Duodenal mucosa (tissue), 2 donors: ENCODE measurements around the gene TARS1.
"Not testable (repeated sequence)": the region's sequence is repeated elsewhere in the genome, so short reads cannot be mapped to it uniquely, and the experiment has no call there.

Experiments
- H3K27ac ChIP-seq: one replicate; pipeline ENCODE4 v1.7.0; 2013; ENCODE audit warnings: low read depth, low read length
- H3K27me3 ChIP-seq, 2 donors: one replicate each; pipeline ENCODE4 v1.7.0; 2013; ENCODE audit warnings: low read length in 2 of 2, control low read depth in 1 of 2; ENCODE audit not compliant: insufficient read depth in 2 of 2, control insufficient read depth in 1 of 2
- H3K36me3 ChIP-seq, 2 donors: one replicate each; pipeline ENCODE4 v1.7.0; 2013; ENCODE audit warnings: low read length in 2 of 2, control low read depth in 1 of 2; ENCODE audit not compliant: insufficient read depth in 2 of 2, control insufficient read depth in 1 of 2
- H3K4me1 ChIP-seq, 2 donors: one replicate each; pipeline ENCODE4 v1.7.0; 2013; ENCODE audit warnings: low read length in 2 of 2, control low read depth in 1 of 2; ENCODE audit not compliant: insufficient read depth in 2 of 2, control insufficient read depth in 1 of 2
- H3K4me3 ChIP-seq, 2 donors: one replicate each; pipeline ENCODE4 v1.7.0; 2013; ENCODE audit warnings: low read length in 2 of 2, low read depth in 1 of 2
- H3K9ac ChIP-seq, 2 donors: one replicate each; pipeline ENCODE4 v1.7.0; 2013; ENCODE audit warnings: low read length in 2 of 2, low read depth in 1 of 2
- H3K9me3 ChIP-seq, 2 donors: one replicate each; pipeline ENCODE4 v1.7.0; 2013; ENCODE audit warnings: low read length in 2 of 2, control low read depth in 1 of 2; ENCODE audit not compliant: control insufficient read depth in 1 of 2

Gene TARS1

GRCh38 chr5:33504570-33504969, 63.8 kb downstream of the TARS1 start:
- no peak overlapping the region for H3K4me3 ChIP-seq
- H3K27ac ChIP-seq, result no peak overlapping the region
- H3K27me3 ChIP-seq, result no peaks in the 10 kb centered on the region
- no peaks in the 10 kb centered on the region for H3K9me3 ChIP-seq
- no peak overlapping the region for H3K9ac ChIP-seq
- H3K4me1 ChIP-seq, result no peaks in the 10 kb centered on the region
- H3K36me3 ChIP-seq, result no peaks in the 10 kb centered on the region

DNA sequence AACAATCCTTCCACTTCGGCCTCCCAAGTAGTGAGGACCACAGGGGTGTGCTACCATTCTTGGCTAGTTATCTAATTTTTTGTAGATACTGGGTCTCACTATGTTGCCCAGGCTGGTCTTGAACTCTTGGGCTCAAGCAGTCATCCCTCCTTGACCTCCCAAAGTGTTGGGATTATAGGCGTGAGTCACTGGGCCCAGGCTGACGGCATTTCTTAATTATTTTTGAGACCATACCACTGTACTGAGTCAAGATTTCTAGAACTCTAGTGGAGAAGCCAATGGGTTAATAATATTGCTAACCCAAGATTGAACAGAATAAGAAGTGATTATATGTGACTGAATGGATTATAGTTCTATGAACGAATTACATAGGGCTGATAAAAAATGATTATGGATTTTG, 66.7 kb downstream of the TARS1 start:
- no peak overlapping the region for H3K4me3 ChIP-seq
- H3K36me3 ChIP-seq, result no peaks in the 10 kb centered on the region
- H3K9ac ChIP-seq, result no peak overlapping the region
- no peaks in the 10 kb centered on the region for H3K9me3 ChIP-seq
- no peak overlapping the region for H3K27ac ChIP-seq
- no peaks in the 10 kb centered on the region for H3K4me1 ChIP-seq
- no peaks in the 10 kb centered on the region for H3K27me3 ChIP-seq

GRCh38 chr5:33509036-33509435, 68.3 kb downstream of the TARS1 start:
- H3K36me3 ChIP-seq, result no peaks in the 10 kb centered on the region
- no peaks in the 10 kb centered on the region for H3K9me3 ChIP-seq
- H3K27me3 ChIP-seq, result no peaks in the 10 kb centered on the region
- no peak overlapping the region for H3K27ac ChIP-seq
- no peaks in the 10 kb centered on the region for H3K4me1 ChIP-seq
- H3K9ac ChIP-seq, result no peak overlapping the region
- H3K4me3 ChIP-seq, result no peak overlapping the region

GRCh38 chr5:33513462-33514185, 72.9 kb downstream of the TARS1 start:
- Histone ChIP-seq H3K4me1 (no peaks in the 10 kb centered on the region), H3K27me3 (no peaks in the 10 kb centered on the region), H3K4me3 (no peak overlapping the region), H3K9ac (no peak overlapping the region), H3K27ac (no peak overlapping the region), H3K9me3 (no peaks in the 10 kb centered on the region), H3K36me3 (no peaks in the 10 kb centered on the region)

GRCh38 chr5:33515366-33515765, 74.6 kb downstream of the TARS1 start:
- H3K9ac ChIP-seq, H3K27me3 ChIP-seq, H3K4me1 ChIP-seq, H3K4me3 ChIP-seq, H3K36me3 ChIP-seq, H3K27ac ChIP-seq, H3K9me3 ChIP-seq: not testable (repeated sequence)

DNA sequence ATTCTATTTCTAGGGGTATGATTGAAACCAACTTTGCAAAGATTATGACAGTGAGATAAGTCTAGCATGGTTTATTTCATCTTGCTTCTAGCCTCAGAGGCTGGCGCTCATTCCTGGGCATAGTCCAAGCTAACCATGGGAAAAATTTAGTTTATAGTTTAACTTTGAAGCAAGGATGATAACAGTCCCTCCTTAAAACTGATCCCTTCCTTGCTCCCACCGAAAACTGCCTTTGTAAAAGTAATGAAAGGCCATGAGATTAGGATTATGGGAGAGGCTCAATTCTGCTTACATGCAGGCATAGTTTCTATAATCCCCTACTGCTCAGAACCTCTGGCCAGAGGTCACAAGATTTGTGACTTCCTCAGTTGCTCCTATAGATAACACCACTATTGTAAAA, 75.7 kb downstream of the TARS1 start:
- Histone ChIP-seq H3K36me3 (no peaks in the 10 kb centered on the region), H3K9me3 (no peaks in the 10 kb centered on the region), H3K27ac (no peak overlapping the region), H3K9ac (no peak overlapping the region), H3K4me1 (no peaks in the 10 kb centered on the region), H3K4me3 (no peak overlapping the region), H3K27me3 (no peaks in the 10 kb centered on the region)
